ENCODE results near the gene PHTF1.

Gene PHTF1

DNA sequence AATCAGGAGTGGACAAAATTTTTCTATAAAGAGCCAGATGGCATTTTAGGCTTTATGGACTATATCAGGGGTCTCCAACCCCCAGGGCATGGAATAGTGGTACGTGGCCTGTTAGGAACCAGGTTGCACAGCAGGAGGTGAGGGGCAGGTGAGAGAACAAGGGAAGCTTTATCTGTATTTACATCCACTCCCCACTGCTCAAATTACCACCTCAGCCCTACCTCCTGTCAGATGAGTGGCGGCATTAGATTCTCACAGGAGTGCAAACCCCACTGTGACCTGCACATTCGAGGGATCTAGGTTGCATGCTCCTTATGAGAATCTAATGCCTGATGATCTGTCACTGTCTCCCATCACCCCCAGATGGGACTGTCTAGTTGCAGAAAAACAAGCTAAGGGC is 13.9 kb downstream of the PHTF1 start:
- Histone ChIP-seq H3K27ac (ENCODE audit: low read depth, low read length, poor library complexity, severe bottlenecking) (no peak overlapping the region), H3K4me3 (ENCODE audit: low read depth, low read length, poor library complexity, severe bottlenecking) (no peak overlapping the region), H3K4me2 (ENCODE audit: low read length) (no peak overlapping the region), H3K36me3 (ENCODE audit: insufficient read depth, low read length) (peaks cover 29% of the 10 kb centered on the region), H3K79me2 (ENCODE audit: insufficient read depth, low read length) (no peaks in the 10 kb centered on the region), H3F3A (ENCODE audit: insufficient read depth, low read length) (no peaks in the 10 kb centered on the region), H3K9me2 (ENCODE audit: low read depth, low read length) (no peaks in the 10 kb centered on the region), H4K20me1 (ENCODE audit: insufficient read depth, low read length) (no peaks in the 10 kb centered on the region), H3K9ac (ENCODE audit: low read length) (no peak overlapping the region), H3K27me3 (ENCODE audit: insufficient read depth, low read length) (no peaks in the 10 kb centered on the region), H3K4me1 (ENCODE audit: insufficient read depth, low read length, severe bottlenecking) (no peaks in the 10 kb centered on the region), H2AFZ (ENCODE audit: low read length) (no peak overlapping the region), H3K9me3 (ENCODE audit: low read length) (no peaks in the 10 kb centered on the region)
- no peak for TF ChIP-seq CTCF (IDR thresholded peaks at IDR 0.05; ENCODE audit: low read length)
- TF ChIP-seq EZH2 (IDR thresholded peaks at IDR 0.05; ENCODE audit: borderline replicate concordance, low read length), result no peak

DNA sequence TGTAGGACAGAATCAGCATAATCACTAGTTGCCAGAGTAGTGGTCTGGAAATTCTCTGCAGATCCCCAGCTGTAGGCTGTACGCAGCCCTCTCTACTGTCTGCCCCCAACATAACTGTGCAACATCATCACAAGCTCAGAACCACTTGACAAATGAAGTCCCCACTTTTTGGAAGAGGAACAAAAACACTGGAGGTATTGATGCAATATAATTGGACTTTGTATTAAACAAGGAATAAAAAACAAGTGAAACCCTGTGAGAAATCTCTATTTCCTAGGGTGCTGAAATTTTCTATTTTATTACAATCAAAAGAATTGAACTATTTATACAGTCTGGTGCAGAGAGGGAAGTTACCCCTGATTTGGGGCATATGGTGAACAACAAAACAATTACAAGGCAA is 15.2 kb downstream of the PHTF1 start:
- TF ChIP-seq EZH2 (IDR thresholded peaks at IDR 0.05; ENCODE audit: borderline replicate concordance, low read length), result no peak
- TF ChIP-seq CTCF (IDR thresholded peaks at IDR 0.05; ENCODE audit: low read length), result no peak
- Histone ChIP-seq H4K20me1 (ENCODE audit: insufficient read depth, low read length) (no peaks in the 10 kb centered on the region), H3F3A (ENCODE audit: insufficient read depth, low read length) (no peaks in the 10 kb centered on the region), H3K9me2 (ENCODE audit: low read depth, low read length) (no peaks in the 10 kb centered on the region), H3K27ac (ENCODE audit: low read depth, low read length, poor library complexity, severe bottlenecking) (no peak overlapping the region), H3K4me2 (ENCODE audit: low read length) (no peak overlapping the region), H3K9ac (ENCODE audit: low read length) (no peak overlapping the region), H3K9me3 (ENCODE audit: low read length) (no peaks in the 10 kb centered on the region), H3K36me3 (ENCODE audit: insufficient read depth, low read length) (peaks cover 35% of the 10 kb centered on the region), H2AFZ (ENCODE audit: low read length) (no peak overlapping the region), H3K4me3 (ENCODE audit: low read depth, low read length, poor library complexity, severe bottlenecking) (no peak overlapping the region), H3K27me3 (ENCODE audit: insufficient read depth, low read length) (no peaks in the 10 kb centered on the region), H3K79me2 (ENCODE audit: insufficient read depth, low read length) (no peaks in the 10 kb centered on the region), H3K4me1 (ENCODE audit: insufficient read depth, low read length, severe bottlenecking) (no peaks in the 10 kb centered on the region)

DNA sequence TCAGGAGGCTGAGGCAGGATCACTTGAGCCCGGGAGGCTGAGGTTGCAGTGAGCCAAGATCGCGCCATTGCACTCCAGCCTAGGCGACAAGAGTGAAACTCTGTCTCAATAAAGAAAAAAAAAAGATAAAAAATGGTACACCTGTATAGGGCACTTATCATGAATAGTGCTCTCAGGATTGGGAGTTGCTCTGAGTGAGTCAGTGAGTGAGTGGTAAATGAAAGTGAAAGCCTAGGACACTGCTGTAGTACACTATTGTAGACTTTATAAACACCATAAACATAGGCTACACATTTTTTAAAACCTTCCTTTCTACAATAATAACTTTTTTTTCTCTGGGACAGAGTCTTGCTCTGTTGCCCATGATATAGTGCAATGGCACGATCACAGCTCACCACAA is 16.8 kb downstream of the PHTF1 start:
- H3K9me3 ChIP-seq (ENCODE audit: low read length), result no peaks in the 10 kb centered on the region
- no peak overlapping the region for H3K4me3 ChIP-seq (ENCODE audit: low read depth, low read length, poor library complexity, severe bottlenecking)
- no peaks in the 10 kb centered on the region for H4K20me1 ChIP-seq (ENCODE audit: insufficient read depth, low read length)
- peaks cover 41% of the 10 kb centered on the region for H3K36me3 ChIP-seq (ENCODE audit: insufficient read depth, low read length)
- no peaks in the 10 kb centered on the region for H3F3A ChIP-seq (ENCODE audit: insufficient read depth, low read length)
- no peaks in the 10 kb centered on the region for H3K4me1 ChIP-seq (ENCODE audit: insufficient read depth, low read length, severe bottlenecking)
- TF ChIP-seq EZH2 (IDR thresholded peaks at IDR 0.05; ENCODE audit: borderline replicate concordance, low read length) (no peak), CTCF (IDR thresholded peaks at IDR 0.05; ENCODE audit: low read length) (no peak)
- H3K4me2 ChIP-seq (ENCODE audit: low read length), result no peak overlapping the region
- H3K9me2 ChIP-seq (ENCODE audit: low read depth, low read length), result no peaks in the 10 kb centered on the region
- H3K79me2 ChIP-seq (ENCODE audit: insufficient read depth, low read length), result no peaks in the 10 kb centered on the region
- H3K9ac ChIP-seq (ENCODE audit: low read length), result no peak overlapping the region
- no peak overlapping the region for H2AFZ ChIP-seq (ENCODE audit: low read length)
- H3K27ac ChIP-seq (ENCODE audit: low read depth, low read length, poor library complexity, severe bottlenecking), result no peak overlapping the region
- H3K27me3 ChIP-seq (ENCODE audit: insufficient read depth, low read length), result no peaks in the 10 kb centered on the region

All from OCI-LY1 (cell line).